HG03571 (cell line): ENCODE measurements around the gene SLC9A1.

Source experiments
- ATAC-seq: cut with Tn5 transposase; IDR thresholded peaks from one replicate; pipeline ENCODE4 v1.9.1; 2021; ENCODE audit not compliant: unreplicated experiment

SLC9A1 gene

DNA sequence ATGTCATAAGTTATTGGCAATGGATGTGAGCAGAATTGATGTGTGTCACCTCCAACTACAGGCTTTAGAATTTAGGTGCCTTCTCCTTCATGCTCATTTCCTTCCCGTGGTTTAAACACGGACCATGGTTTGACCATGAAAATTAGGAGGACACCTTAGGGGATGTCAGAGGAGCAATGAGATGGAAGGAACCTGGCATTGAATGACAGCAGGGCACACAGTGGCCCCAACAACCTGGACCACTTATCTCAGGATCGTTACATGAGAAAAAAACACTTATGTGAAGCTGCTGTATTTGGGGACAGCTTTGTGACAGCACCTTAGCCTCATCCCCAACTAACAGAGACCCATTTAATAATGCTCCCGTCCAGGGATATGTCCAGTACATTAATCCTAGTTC lies 70.8 kb downstream of the SLC9A1 start:
- no peak for ATAC-seq

DNA sequence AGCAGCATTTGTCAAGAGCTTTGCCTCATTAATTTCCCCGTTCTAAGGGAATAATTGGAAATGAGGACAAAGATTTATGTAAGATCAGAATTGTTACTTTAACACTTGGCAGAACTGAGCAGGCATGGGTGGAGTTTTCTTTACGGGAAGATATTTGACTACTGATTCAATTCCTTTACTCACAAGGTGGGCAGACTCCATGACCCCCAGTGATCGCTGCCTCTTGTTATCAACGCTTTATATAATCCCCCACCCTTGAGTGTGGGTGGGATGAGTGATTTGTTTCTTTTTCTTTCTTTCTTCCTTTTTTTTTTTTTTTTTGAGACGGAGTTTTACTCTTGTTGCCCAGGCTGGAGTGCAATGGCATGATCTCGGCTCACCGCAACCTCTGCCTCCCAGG lies 77.0 kb downstream of the SLC9A1 start:
- ATAC-seq, result no peak

GRCh38 chr1:27076803-27077202 lies 78.1 kb downstream of the SLC9A1 start:
- no peak for ATAC-seq

DNA sequence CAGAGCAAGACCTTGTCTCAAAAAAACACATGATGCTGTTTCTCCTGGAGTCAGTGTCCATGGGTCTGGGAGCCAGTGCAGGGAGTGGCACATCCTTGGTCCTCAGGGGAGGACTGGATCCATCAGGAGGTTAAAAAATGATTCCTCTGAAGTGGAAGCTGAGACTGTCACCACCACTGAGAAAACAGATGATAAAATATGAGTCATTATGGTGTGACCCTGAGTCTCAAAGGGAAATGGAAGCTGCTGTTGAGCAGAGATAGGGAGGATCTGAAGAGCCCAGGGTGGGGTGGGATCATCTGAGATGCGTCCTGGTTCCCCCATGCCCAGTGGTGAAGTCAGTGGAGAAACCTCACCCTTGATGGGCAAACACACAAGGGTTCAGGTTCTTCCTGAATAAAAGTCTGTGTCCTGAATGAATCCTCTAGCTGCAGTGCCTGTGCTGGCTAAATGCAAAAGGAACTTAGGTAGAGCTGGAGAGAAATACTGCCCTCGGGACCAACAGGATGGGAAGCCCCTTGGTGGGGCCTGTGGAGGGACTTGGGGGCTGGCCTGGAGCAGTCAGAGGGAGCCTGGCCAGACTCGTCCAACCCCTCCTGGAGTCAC lies 80.6 kb downstream of the SLC9A1 start:
- ATAC-seq, result no peak

- no peak for ATAC-seq
Measured at GRCh38 chr1:27071049-27071416, 83.9 kb downstream of the SLC9A1 start.

- ATAC-seq, result no peak
Measured at GRCh38 chr1:27070390-27071048, 84.4 kb downstream of the SLC9A1 start.

- ATAC-seq, result no peak
Measured at GRCh38 chr1:27068922-27069321, 86.0 kb downstream of the SLC9A1 start.

DNA sequence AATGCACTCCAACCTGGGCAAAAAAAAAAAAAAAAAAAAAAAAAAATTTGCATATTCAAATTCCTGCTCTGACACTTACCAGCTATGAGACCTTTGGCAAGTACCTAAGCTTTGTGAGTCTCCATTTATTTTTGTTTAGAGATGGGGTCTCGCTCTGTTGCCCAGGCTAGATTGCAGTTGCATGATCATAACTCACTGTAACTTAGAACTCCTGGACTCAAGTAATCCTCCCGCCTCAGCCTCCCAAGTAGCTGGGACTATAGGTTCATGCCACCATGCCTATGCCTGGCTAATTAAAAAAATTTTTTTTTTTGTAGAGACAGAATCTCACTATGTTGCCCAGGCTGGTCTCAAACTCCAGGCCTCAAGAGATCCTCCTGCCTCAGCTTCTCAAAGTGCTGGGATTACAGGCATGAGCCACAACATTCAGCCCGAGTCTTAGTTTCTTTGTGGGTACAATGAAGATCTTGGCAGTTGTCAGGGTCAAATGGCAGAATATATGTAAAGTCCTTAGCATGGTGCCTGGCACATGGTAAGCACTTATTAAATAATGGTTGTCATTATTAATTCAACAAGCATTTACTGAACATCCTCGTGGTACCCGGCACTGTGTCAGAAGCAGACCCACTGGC lies 88.8 kb downstream of the SLC9A1 start:
- ATAC-seq, result no peak

DNA sequence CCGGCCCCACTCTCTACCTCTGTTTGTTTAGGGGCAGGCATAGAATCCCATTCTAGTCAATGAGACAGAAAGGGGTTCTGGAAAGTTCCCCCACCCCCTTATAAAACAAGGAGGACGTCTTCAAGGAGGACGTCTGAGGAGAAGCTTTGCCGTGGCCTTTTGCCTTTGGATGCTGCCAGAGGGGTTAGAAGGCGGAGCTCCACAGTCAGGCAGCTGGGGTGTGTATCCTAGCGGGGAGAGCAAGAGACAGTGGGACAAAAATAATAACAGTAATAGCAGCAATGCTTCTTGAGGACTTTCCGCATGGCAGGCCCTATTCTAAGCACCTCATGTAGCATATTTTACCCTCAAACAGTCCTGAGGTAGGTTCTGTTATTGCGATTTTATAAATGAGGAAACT lies 94.0 kb downstream of the SLC9A1 start:
- ATAC-seq, result no peak

- ATAC-seq, result no peak
Measured at GRCh38 chr1:27058966-27059669, 95.8 kb downstream of the SLC9A1 start.

DNA sequence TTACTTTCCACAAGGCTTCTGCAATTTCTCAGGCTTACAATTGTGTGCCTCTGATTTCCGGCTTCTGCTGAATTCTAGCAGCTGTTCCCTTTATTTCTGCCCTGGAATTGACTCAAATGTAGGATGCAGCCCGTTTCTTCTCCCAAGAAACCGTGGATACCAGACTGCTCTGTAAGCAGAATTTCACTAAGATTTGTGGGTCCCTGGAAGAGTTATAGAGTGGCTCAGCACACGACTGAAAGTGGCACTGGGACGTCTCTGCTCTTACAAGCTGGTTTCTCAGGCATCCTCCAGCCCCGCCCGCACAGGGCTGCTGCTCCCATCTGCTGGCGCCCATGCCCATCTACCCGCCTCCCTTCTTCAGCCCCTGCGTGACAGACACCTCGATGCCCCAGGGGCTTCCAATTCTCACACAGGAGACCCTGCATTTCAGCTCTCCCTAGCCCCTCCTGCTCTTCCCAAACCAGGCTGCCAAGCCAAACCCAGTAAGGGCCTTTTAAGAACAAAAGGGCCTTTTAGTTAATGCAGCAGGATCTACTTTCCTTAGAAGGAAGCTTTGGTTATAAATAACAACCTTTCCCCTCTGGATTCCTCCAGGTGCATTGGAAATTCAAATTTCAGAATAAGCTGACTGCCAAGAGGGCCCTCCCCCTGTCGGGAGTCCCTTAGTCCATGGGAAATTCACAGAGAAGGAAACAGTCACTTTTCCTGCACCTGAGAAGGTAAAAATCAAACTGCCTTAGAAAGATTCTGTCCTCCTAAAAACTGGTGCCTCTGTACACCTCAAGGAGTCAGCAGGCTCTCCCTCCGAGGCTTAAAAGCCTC lies 96.9 kb downstream of the SLC9A1 start:
- ATAC-seq, result no peak

GRCh38 chr1:27057389-27057788 lies 97.5 kb downstream of the SLC9A1 start:
- no peak for ATAC-seq

DNA sequence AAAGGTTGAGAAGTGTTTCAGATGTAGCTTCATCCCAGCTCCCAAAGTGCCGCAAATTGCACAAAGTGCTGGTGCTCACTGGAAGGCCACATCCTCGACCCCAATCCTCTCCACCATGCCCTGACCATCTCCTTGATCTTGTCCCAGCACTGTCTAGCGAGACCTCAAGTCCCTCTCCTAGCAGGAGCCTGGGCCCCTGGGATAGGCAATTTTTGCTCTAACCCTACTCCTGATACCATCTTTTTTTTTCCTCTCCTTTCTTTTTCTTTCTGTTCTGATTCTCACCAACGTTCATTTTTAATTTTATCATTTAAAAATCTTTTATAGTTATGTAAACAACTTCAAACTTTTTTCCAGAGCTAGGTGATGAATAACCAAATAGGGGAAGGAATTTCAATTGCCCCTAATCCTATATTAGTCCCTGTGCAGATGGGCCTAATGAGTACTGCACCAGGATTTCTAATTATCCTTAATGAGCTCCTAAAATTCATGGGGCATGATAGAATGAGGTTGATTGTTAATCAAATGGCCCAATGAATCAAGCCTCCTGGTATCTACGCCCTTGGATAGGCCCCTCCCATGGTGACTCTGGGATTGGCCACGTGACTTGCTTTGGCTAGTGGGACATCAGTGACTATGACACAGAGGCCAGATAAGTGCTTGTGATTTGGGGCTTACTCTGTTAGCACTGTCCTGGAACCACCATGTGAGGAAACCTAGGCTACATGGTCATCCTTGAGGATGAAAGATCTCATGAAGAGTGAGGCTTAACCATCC lies 100.8 kb downstream of the SLC9A1 start:
- ATAC-seq, result no peak

GRCh38 chr1:27052527-27052926 lies 102.4 kb downstream of the SLC9A1 start:
- no peak for ATAC-seq

DNA sequence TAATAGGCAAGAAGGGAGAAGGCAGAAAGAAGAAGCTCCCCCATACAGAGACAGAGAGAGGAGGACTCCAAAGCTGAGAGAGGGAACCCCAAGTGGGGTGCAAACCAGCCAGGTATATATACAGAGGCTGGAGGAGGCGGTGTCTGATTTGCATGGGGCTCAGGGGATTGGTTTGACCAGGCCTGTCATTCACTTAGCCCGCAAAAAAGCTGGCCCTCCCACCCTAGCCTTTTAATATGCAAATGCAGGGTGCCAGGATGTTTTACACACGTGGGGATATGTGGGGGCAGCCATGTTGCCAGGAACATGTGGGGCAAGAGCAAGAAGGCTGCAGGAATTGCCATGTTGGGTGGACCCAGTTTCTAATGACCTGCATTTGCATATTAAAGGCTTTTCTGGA lies 105.3 kb downstream of the SLC9A1 start:
- ATAC-seq, result no peak

DNA sequence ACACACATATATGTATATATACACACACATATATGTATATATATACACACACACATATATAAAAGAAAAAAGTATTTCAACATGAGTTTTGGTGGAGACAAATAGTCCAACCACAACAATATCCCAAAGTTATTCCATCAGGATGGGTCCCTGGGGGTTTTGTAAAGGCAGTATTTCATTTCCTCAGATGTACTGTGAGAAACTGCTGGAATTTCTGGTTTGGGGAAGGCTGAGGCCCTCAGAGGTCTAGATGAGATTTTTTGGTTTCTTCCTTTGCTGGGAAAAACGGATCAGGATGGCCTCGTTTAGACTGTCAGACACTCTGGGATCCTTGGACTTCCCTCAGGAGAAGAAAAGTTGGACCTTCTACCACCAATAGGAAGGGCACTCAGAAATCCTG lies 105.8 kb downstream of the SLC9A1 start:
- ATAC-seq, result no peak
